Progenitor cell of endocrine pancreas (in vitro differentiated cells): ENCODE data around the gene SMIM23. TPM values are rescaled to one million over a fixed set of nuclear protein-coding genes. Genes with fewer than 3 reads are reported as not detected.

ENCODE experiments used
- DNase-seq: peaks from one replicate; pipeline ENCODE4 v3.0.0; 2021; ENCODE audit warnings: low spot score; ENCODE audit not compliant: unreplicated experiment
- H3K27ac Mint-ChIP-seq: 2 replicates; pipeline ENCODE4 v1.8.0; 2021; ENCODE audit warnings: mild to moderate bottlenecking, moderate library complexity, mixed read lengths
- H3K27me3 Mint-ChIP-seq: 2 replicates; pipeline ENCODE4 v1.8.0; 2021; ENCODE audit warnings: mixed read lengths
- H3K36me3 Mint-ChIP-seq: 2 replicates; pipeline ENCODE4 v1.8.0; 2022; ENCODE audit warnings: mixed read lengths; ENCODE audit not compliant: insufficient read depth
- H3K4me1 Mint-ChIP-seq: 2 replicates; pipeline ENCODE4 v1.8.0; 2021; ENCODE audit warnings: low read depth, mixed read lengths
- H3K4me3 Mint-ChIP-seq: 2 replicates; pipeline ENCODE4 v1.8.0; 2021; ENCODE audit warnings: low read depth, mild to moderate bottlenecking, moderate library complexity, mixed read lengths
- H3K9me3 Mint-ChIP-seq: 2 replicates; pipeline ENCODE4 v1.8.0; 2021; ENCODE audit warnings: low read depth, mixed read lengths
- long read RNA-seq: library from polyadenylated mRNA; unstranded; transcript quantifications from one replicate; pipeline ENCODE4 v2.0.0, GENCODE V29; 2020
- total RNA-seq: library from RNA; stranded (reverse); gene quantifications from 2 replicates; pipeline ENCODE4 v1.2.1, GENCODE V29; 2021
- TF ChIP-seq, protein P1 (sequence below): fragments of 200-600 bp; sonication (generic); IDR thresholded peaks from one replicate; pipeline ENCODE4 v1.5.0; 2021; ENCODE audit warnings: antibody characterized with exemption, mild to moderate bottlenecking; ENCODE audit not compliant: unreplicated experiment

SMIM23 gene
- total RNA-seq, result not detected in 2 replicates
- long read RNA-seq, result 0 reads

GRCh38 chr5:171785517-171785916, at the start of gene SMIM23:
Gene SMIM23, plus strand, starts transcription at chr5:171785817. Its CDS starts 55 bp downstream, at chr5:171785872.
- TF ChIP-seq, protein P1, sequence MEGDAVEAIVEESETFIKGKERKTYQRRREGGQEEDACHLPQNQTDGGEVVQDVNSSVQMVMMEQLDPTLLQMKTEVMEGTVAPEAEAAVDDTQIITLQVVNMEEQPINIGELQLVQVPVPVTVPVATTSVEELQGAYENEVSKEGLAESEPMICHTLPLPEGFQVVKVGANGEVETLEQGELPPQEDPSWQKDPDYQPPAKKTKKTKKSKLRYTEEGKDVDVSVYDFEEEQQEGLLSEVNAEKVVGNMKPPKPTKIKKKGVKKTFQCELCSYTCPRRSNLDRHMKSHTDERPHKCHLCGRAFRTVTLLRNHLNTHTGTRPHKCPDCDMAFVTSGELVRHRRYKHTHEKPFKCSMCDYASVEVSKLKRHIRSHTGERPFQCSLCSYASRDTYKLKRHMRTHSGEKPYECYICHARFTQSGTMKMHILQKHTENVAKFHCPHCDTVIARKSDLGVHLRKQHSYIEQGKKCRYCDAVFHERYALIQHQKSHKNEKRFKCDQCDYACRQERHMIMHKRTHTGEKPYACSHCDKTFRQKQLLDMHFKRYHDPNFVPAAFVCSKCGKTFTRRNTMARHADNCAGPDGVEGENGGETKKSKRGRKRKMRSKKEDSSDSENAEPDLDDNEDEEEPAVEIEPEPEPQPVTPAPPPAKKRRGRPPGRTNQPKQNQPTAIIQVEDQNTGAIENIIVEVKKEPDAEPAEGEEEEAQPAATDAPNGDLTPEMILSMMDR, result no peak
- DNase-seq, result no peak
- H3K4me1 Mint-ChIP-seq, result no peaks in the 10 kb centered on the region
- no peak within 1 kb of the TSS for H3K27ac Mint-ChIP-seq
- H3K9me3 Mint-ChIP-seq, result peaks cover 3% of the 10 kb centered on the region
- H3K4me3 Mint-ChIP-seq, result no peak within 1 kb of the TSS
- H3K27me3 Mint-ChIP-seq, result peaks cover 7% of the 10 kb centered on the region
- no peaks in the 10 kb centered on the region for H3K36me3 Mint-ChIP-seq

DNA sequence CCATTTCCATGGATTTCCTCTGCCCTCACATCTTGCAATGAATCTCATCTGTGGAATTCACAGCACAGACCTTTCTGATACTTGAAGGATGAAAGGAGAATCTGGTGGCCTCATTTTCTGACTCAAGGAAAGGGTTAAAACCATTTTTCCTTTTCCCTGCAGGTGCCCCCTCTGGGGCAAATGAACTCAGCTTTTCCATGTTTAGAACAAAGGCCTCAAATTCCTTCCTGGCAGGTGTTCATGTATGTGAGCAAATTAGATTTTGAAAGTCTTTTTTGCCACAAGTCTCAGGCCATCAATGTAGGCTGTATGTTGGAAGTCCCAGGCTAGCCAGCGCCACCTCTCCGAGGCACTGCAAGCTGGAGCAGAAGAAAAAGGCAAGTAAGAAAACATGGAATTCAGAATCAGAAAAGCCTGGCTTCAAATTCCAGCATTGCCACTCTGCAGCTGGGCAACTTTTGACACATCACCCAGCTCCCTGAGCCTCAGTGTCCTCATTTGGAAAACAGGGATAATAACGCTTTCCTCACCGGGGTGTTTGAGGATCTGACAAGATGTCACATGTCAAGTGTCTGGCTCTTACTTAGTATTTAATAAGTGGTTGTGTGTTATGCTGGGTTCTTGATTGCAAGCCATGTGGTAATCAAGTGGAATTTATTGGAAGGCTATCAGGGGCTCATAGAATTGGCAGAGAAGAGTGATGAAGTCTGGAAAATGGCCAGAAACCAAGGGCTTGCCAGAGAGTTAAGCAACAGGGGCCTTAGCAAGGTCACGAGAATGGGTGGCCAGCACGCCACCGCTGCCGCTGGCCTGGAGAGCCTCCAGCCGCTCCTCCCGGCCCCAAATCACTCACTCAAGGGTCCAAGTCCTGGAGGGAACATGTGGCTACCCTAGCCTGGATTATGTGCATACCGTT, 48.4 kb upstream of the SMIM23 start:
- no peak for DNase-seq
- H3K27me3 Mint-ChIP-seq, result peaks cover 13% of the 10 kb centered on the region
- no peak overlapping the region for H3K4me3 Mint-ChIP-seq
- no peaks in the 10 kb centered on the region for H3K4me1 Mint-ChIP-seq
- TF ChIP-seq, protein P1, result no peak
- no peak overlapping the region for H3K27ac Mint-ChIP-seq
- H3K9me3 Mint-ChIP-seq, result no peaks in the 10 kb centered on the region
- H3K36me3 Mint-ChIP-seq, result no peaks in the 10 kb centered on the region

GRCh38 chr5:171738501-171738900, 47.1 kb upstream of the SMIM23 start:
- no peak overlapping the region for H3K4me3 Mint-ChIP-seq
- no peak overlapping the region for H3K27ac Mint-ChIP-seq
- H3K36me3 Mint-ChIP-seq, result no peaks in the 10 kb centered on the region

GRCh38 chr5:171739271-171739670, 46.3 kb upstream of the SMIM23 start:
- TF ChIP-seq, protein P1, result no peak
- no peaks in the 10 kb centered on the region for H3K9me3 Mint-ChIP-seq
- no peak overlapping the region for H3K4me3 Mint-ChIP-seq
- H3K4me1 Mint-ChIP-seq, result no peaks in the 10 kb centered on the region
- H3K27me3 Mint-ChIP-seq, result peaks cover 15% of the 10 kb centered on the region
- H3K36me3 Mint-ChIP-seq, result no peaks in the 10 kb centered on the region
- no peak overlapping the region for H3K27ac Mint-ChIP-seq
- no peak for DNase-seq

More at GRCh38 chr5:171738501-171738900, 47.1 kb upstream of the SMIM23 start:
- no peaks in the 10 kb centered on the region for H3K9me3 Mint-ChIP-seq
- no peaks in the 10 kb centered on the region for H3K4me1 Mint-ChIP-seq
- TF ChIP-seq, protein P1, result no peak
- no peak for DNase-seq
- H3K27me3 Mint-ChIP-seq, result peaks cover 13% of the 10 kb centered on the region

DNA sequence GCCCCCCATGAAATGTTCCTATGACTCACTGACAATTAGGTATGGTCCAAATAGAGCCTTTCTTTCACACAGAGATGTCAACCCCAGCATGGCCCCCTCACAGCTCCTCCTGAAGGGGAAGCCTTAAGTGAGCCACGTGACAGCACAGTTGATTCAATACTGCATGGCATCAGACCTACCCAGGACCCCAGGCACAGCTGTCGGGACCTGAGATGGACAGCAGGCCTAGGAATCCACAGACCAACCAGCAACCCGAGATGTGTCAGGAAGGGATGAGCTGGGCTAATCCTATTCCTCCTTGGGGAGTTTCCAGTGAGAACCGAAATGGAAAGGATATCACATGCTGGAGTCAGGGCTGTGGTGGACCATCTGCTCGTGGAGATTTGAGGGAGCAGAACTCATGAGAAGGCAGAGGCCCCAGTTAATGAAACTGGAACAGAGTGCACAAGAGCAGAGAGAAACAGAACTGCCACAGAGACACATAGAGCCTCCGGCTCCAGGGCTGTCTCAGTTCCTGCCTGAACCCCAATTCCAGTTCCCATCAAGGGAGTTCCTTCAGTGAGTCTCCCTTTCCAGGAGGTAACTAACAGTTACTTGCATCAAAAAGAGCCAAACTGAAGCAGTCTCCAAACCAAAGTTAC, 42.1 kb upstream of the SMIM23 start:
- H3K4me3 Mint-ChIP-seq, result no peak overlapping the region
- H3K27me3 Mint-ChIP-seq, result peaks cover 13% of the 10 kb centered on the region
- H3K36me3 Mint-ChIP-seq, result no peaks in the 10 kb centered on the region
- no peaks in the 10 kb centered on the region for H3K4me1 Mint-ChIP-seq
- no peak overlapping the region for H3K27ac Mint-ChIP-seq
- peaks cover 2% of the 10 kb centered on the region for H3K9me3 Mint-ChIP-seq
- TF ChIP-seq, protein P1, result no peak
- DNase-seq, result no peak
